Transverse colon (tissue), 4 donors: ENCODE data around the gene TNRC6C. TPM values are rescaled to one million over a fixed set of nuclear protein-coding genes. Genes with fewer than 3 reads are reported as not detected.

Experiments used
- DNase-seq: peaks from one replicate; pipeline ENCODE4 v3.0.0-alpha.2; 2019
- H3K27ac ChIP-seq, 4 donors: fragments of 200-600 bp; sonication (generic); 2 replicates each; pipeline ENCODE4 v1.5.1; 2016 to 2018; ENCODE audit warnings: inconsistent platforms in 4 of 4
- H3K27me3 ChIP-seq: fragments of 200-600 bp; sonication (generic); 2 replicates; pipeline ENCODE4 v1.5.1; 2017; ENCODE audit warnings: inconsistent platforms
- H3K36me3 ChIP-seq, 4 donors: fragments of 200-600 bp; sonication (generic); 2 replicates each; pipeline ENCODE4 v1.5.1; 2017 to 2019; ENCODE audit warnings: inconsistent platforms in 4 of 4
- H3K4me1 ChIP-seq, 4 donors: fragments of 200-600 bp; sonication (generic); 2 replicates each; pipeline ENCODE4 v1.5.1; 2017 to 2020; ENCODE audit warnings: inconsistent platforms in 4 of 4
- H3K4me3 ChIP-seq, 4 donors: fragments of 200-600 bp; sonication (generic); 1 replicate in 1 of 4; 2 replicates in 3 of 4; pipeline versions ENCODE4 v1.5.1 to v1.6.1; 2017 to 2019; ENCODE audit warnings: inconsistent platforms in 4 of 4
- H3K9me3 ChIP-seq, 2 donors: fragments of 200-600 bp; sonication (generic); 2 replicates each; pipeline ENCODE4 v1.5.1; 2017 to 2019; ENCODE audit warnings: inconsistent platforms in 2 of 2
- EP300 ChIP-seq: sonication (generic); formaldehyde crosslinking; IDR thresholded peaks from one replicate; pipeline ENCODE4 v1.6.1; 2017; ENCODE audit warnings: antibody characterized with exemption, low read depth
- POLR2A ChIP-seq: fragments of 450-650 bp; IDR thresholded peaks from one replicate; pipeline ENCODE4 v1.6.1; 2016; ENCODE audit warnings: antibody characterized with exemption, mild to moderate bottlenecking, moderate library complexity
- POLR2AphosphoS5 ChIP-seq, 3 donors: sonication (generic); formaldehyde crosslinking; IDR thresholded peaks; one replicate each; pipeline ENCODE4 v1.6.1; 2016; ENCODE audit warnings: antibody characterized with exemption in 3 of 3
- WGBS, 2 donors: methylation state at CpG; one replicate each; pipeline ENCODE4 v1.1.5; 2018; ENCODE audit warnings: low coverage in 1 of 2; 5-methylcytosine and 5-hydroxymethylcytosine counted together
- in situ Hi-C, 4 donors: fragments of 200-750 bp; cut with MboI; loops; one replicate each; pipeline versions ENCODE4 v1.15.0 to v1.15.1; 2017; ENCODE audit warnings: low sequenced_read_pairs in 3 of 4, low pct_ligation_motif_present in 1 of 4, low pct_unique_long_range_greater_than_20kb in 1 of 4
- intact Hi-C: fragments of 100-400 bp; cut with DNase I; formaldehyde crosslinking; loops from one replicate; pipeline ENCODE4 v1.15.1; 2023; ENCODE audit warnings: low total_unique reads
- total RNA-seq, 4 donors: library from RNA; depleted of rRNA; stranded (reverse); fragments of >200 nt; gene quantifications; one replicate each; pipeline ENCODE4 v1.1.0, GENCODE V29; 2016
- TF ChIP-seq, protein P1 (sequence below), 5 experiments: fragments of 200-600 bp in 3 of 5; fragments of 450-650 bp in 2 of 5; sonication (generic) in 3 of 5; IDR thresholded peaks; 1 replicate in 2 of 5; 2 replicates in 3 of 5; pipeline ENCODE4 v1.5.1; 2016 to 2017; ENCODE audit warnings: antibody characterized with exemption in 5 of 5, inconsistent platforms in 3 of 5, mild to moderate bottlenecking in 2 of 5, moderate library complexity in 1 of 5

TNRC6C gene, protein sequence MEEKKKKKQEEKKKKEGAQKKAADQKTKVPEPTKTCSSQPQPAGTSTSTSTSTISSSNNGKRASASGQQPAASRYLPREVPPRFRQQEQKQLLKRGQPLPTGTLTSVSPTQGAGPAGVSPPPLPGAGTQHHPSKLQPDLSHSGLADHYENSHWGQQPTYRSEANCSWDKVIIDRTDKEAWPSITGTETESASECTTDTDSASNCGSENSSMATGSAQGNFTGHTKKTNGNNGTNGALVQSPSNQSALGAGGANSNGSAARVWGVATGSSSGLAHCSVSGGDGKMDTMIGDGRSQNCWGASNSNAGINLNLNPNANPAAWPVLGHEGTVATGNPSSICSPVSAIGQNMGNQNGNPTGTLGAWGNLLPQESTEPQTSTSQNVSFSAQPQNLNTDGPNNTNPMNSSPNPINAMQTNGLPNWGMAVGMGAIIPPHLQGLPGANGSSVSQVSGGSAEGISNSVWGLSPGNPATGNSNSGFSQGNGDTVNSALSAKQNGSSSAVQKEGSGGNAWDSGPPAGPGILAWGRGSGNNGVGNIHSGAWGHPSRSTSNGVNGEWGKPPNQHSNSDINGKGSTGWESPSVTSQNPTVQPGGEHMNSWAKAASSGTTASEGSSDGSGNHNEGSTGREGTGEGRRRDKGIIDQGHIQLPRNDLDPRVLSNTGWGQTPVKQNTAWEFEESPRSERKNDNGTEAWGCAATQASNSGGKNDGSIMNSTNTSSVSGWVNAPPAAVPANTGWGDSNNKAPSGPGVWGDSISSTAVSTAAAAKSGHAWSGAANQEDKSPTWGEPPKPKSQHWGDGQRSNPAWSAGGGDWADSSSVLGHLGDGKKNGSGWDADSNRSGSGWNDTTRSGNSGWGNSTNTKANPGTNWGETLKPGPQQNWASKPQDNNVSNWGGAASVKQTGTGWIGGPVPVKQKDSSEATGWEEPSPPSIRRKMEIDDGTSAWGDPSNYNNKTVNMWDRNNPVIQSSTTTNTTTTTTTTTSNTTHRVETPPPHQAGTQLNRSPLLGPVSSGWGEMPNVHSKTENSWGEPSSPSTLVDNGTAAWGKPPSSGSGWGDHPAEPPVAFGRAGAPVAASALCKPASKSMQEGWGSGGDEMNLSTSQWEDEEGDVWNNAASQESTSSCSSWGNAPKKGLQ (N-terminal part only)
- total RNA-seq = 10 to 100 TPM in 2 of 4 donors, 1 to 10 TPM in 2; 7.5 to 16.9 (median 9.9) TPM

DNA sequence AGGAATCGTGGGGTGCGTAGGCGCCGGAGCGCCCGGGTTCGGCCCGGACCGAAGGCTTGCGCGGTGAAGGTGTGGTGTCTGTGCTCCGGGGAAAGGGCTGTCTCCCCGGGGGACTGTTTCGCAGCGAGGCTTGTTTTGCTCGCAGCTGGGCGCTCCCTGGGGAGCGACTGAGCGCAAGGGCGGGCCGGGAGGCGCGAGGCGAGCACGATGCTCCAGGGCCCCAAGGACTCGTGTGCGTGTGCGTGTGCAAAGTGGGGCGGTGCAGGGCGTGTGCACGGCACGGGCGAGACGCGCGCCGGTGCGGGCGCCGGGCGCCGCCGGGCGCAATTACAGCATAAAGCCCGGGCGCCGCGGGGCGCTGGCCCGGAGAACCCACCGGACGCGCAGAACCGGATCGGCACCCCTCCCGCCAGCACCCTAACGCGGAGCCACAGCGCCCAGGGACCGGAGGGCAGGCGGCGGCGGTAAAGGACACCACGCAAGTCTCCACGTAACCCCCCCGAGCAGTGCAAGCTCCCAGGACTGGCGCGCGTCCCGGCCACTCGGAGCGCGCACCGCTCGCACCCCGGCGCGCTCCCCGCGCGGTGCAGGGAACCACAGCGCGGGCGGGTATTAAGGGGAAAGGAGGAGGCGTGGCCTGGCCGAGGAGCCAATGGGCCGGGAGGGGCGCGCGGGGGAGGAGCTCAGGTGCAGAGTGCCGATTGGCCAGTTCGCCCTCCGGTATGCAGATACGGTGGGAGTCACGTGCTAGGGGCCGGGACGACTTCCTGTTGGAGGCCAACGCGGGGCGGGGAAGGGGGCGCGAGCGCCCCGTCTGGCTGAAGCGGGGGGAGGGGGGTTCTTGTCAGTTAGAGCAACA lies at the start of gene TNRC6C:
Gene TNRC6C (plus strand): TSS at position 847 of the 859 bp plus-strand sequence. CDS start 45,504 bp downstream, outside the sequence.
- Histone ChIP-seq H3K36me3 (no peaks in the 10 kb centered on the region), H3K27ac (peak within 1 kb of the TSS; percentile 81 to 92 (median 82)), H3K4me1 (peaks cover 0 to 33% (median 19%) of the 10 kb centered on the region in 4 donors), H3K9me3 (no peaks in the 10 kb centered on the region), H3K4me3 (peak within 1 kb of the TSS; percentile 49 to 81 (median 70)), H3K27me3 (peaks cover 23% of the 10 kb centered on the region)
- peak; percentile 100 for DNase-seq
- 0% methylated on average over 5 to 37 of the region's 105 CpGs for WGBS, 2 donors
- TF ChIP-seq POLR2A (peak; percentile 100), POLR2AphosphoS5 (IDR thresholded peaks at IDR 0.05) (peak; percentile 100), EP300 (peak; percentile 1)
- TF ChIP-seq, protein P1, sequence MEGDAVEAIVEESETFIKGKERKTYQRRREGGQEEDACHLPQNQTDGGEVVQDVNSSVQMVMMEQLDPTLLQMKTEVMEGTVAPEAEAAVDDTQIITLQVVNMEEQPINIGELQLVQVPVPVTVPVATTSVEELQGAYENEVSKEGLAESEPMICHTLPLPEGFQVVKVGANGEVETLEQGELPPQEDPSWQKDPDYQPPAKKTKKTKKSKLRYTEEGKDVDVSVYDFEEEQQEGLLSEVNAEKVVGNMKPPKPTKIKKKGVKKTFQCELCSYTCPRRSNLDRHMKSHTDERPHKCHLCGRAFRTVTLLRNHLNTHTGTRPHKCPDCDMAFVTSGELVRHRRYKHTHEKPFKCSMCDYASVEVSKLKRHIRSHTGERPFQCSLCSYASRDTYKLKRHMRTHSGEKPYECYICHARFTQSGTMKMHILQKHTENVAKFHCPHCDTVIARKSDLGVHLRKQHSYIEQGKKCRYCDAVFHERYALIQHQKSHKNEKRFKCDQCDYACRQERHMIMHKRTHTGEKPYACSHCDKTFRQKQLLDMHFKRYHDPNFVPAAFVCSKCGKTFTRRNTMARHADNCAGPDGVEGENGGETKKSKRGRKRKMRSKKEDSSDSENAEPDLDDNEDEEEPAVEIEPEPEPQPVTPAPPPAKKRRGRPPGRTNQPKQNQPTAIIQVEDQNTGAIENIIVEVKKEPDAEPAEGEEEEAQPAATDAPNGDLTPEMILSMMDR (IDR thresholded peaks at IDR 0.05) = peak in 2 of 5 experiments; percentile 11 to 32
- intact Hi-C loops (no loop called here), in situ Hi-C loops (no loop called here)

DNA sequence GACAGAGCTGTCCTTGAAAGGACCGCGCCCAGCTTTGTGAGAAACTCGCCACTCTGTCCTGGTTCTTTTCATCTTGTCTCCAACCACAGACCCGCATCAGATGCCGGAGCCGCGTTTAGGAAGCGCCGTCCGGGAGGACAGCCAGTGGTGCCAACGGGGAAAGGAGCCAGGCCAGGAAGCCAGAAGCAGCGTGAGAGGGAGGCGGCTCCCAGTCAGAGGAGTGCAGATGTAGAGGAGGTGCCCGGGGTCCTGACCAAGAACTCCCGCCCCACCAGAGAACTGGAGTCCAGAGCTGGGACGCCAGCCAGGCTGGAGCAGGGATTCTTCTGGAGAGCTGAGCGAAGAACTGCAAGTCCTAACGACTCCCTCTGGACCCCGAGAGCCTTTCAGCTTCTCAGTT lies 49.3 kb upstream of the TNRC6C start:
- Histone ChIP-seq H3K27ac (no peak overlapping the region), H3K27me3 (peaks cover 39% of the 10 kb centered on the region), H3K36me3 (no peaks in the 10 kb centered on the region), H3K4me3 (no peak overlapping the region), H3K4me1 (no peaks in the 10 kb centered on the region), H3K9me3 (no peaks in the 10 kb centered on the region)
- in situ Hi-C loops = no loop called here
- intact Hi-C loops = no loop called here
- 57 to 80% methylated on average over 12 to 19 of the region's 19 CpGs for WGBS, 2 donors
- TF ChIP-seq, protein P1 (IDR thresholded peaks at IDR 0.05) = no peak
- TF ChIP-seq POLR2AphosphoS5 (IDR thresholded peaks at IDR 0.05) (no peak), EP300 (no peak), POLR2A (no peak)
- no peak for DNase-seq

- peaks cover 37% of the 10 kb centered on the region for H3K27me3 ChIP-seq
- no peak overlapping the region for H3K4me3 ChIP-seq
- no peaks in the 10 kb centered on the region for H3K9me3 ChIP-seq
- intact Hi-C loops (no loop called here), in situ Hi-C loops (no loop called here)
- no peak for DNase-seq
- H3K27ac ChIP-seq = no peak overlapping the region
- no peak for TF ChIP-seq POLR2AphosphoS5 (IDR thresholded peaks at IDR 0.05)
- TF ChIP-seq, protein P1 (IDR thresholded peaks at IDR 0.05) = no peak
- no peaks in the 10 kb centered on the region for H3K4me1 ChIP-seq
- 85 to 86% methylated on average over 1 to 13 of the region's 13 CpGs for WGBS, 2 donors
- H3K36me3 ChIP-seq = no peaks in the 10 kb centered on the region
Observed at GRCh38 chr17:77909816-77910215, 48.7 kb upstream of the TNRC6C start.
